22Rv1 (cell line): ENCODE data around the gene MDM4.
"Not testable (repeated sequence)": the region's sequence is repeated elsewhere in the genome, so short reads cannot be mapped to it uniquely, and the experiment has no call there.

Source experiments
- H3K27ac ChIP-seq: fragments of 450-650 bp; 2 replicates; pipeline ENCODE4 v1.5.1; 2017
- CTCF ChIP-seq: fragments of 450-650 bp; IDR thresholded peaks from 2 replicates; pipeline ENCODE4 v1.5.1; 2017; ENCODE audit warnings: mild to moderate bottlenecking
- ZFX ChIP-seq: fragments of 450-650 bp; IDR thresholded peaks from 2 replicates; pipeline ENCODE4 v1.6.1; 2017; ENCODE audit warnings: antibody characterized with exemption, borderline replicate concordance

Gene MDM4

GRCh38 chr1:204478921-204479320 is 37.3 kb upstream of the MDM4 start:
- TF ChIP-seq ZFX (no peak), CTCF (no peak)
- H3K27ac ChIP-seq, result no peak overlapping the region

DNA sequence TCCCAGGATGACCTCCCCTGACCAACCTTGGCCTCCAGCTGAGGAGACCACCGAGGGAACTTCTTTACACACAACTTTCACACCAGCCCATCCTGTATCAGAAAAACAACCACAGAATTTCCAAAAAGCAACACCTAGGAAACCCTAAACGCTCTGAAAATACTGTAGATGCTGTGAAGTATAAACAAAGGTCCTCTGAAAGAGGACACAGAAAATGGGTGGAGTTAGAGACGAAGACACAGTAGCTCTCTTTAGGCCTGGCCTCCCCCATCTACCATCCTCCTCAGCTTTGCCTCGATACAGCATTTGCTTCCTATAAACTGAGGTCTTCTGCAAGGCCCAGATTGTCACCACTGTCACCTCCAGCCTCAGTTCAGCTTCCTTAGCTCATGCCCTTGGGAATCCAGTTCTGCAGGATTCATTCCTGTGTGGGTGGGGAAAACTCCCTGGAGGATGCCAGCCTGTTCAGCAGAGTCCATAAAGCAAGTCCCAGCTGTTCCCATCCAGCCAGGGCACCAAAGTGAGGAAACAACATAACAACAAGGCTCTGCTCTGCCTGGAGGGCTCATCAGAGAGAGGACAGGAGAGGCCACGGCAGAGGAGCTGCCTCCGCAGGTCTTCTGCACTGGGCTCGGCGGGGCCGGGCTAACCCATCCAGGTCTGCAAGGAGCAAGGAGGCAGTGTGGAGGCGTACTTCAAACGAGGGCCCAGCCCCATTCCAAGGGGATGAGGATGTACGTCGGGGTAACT is 36.6 kb upstream of the MDM4 start:
- no peak for TF ChIP-seq ZFX
- TF ChIP-seq CTCF, result no peak
- H3K27ac ChIP-seq, result peak overlapping the region; percentile 36

- H3K27ac ChIP-seq, result no peak overlapping the region
- TF ChIP-seq ZFX (no peak), CTCF (no peak)
These were observed 35.7 kb upstream of the MDM4 start for GRCh38 chr1:204480515-204480914.

- no peak for TF ChIP-seq CTCF
- no peak for TF ChIP-seq ZFX
- H3K27ac ChIP-seq, result no peak overlapping the region
These were observed 32.4 kb upstream of the MDM4 start for GRCh38 chr1:204483791-204484190.

DNA sequence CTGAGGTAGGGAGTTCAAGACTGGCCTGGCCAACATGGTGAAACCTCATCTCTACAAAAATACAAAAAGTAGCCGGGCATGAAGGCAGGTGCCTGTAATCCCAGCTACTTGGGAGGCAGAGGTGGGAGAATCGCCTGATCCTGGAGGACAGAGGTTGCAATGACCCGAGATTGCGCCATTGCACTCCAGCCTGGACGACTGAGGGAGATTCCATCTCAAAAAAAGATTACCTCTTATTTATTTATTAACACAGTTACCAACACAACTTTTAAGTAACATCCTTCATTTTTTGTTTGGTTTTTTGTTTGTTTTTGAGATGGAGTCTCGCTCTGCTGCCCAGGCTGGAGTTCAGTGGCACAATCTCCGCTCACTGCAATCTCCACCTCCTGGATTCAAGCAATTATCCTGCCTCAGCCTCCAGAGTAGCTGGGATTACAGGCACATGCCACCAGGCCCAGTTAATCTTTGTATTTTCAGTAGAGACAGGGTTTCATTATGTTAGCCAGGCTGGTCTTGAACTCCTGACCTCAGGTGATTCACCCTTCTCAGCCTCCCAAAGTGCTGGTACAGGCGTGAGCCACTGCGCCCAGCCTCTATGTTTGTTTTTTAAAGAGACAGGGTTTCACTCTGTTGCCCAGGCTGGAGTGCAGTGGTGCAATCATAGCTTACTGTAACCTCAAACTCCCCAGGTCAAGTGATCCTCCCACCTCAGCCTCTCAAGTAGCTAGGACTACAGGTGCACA is 29.5 kb upstream of the MDM4 start:
- not testable (repeated sequence) for H3K27ac ChIP-seq

- no peak overlapping the region for H3K27ac ChIP-seq
- TF ChIP-seq ZFX, result no peak
- TF ChIP-seq CTCF, result no peak
These were observed 29.0 kb upstream of the MDM4 start for GRCh38 chr1:204487256-204487615.

DNA sequence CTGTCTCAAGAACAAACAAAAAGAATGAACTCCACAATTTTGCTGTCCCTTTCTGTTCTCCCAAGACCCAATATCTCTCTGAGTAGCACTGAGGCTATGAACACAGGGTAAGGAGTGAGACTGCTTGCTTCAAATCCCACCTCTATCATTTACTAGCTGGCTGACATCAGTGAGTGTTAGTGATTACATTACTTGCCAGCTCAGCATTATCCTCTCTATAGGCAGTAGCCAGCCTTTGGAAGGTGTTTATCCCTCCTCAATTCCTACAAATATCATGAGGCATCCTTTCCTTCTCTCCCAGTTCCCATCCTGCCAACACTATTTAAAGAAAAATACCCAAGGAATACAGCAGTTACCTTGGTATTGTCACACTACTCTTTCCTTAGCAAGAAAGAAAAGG is 24.6 kb upstream of the MDM4 start:
- no peak overlapping the region for H3K27ac ChIP-seq
- no peak for TF ChIP-seq CTCF
- no peak for TF ChIP-seq ZFX
